Psoas muscle (tissue), 8 donors: ENCODE data around the gene RRBP1. TPM values are rescaled to one million over a fixed set of nuclear protein-coding genes. Genes with fewer than 3 reads are reported as not detected.

ENCODE experiments used
- ATAC-seq, 4 donors: fragments of 200-7000 bp; cut with Tn5 transposase; one replicate each; pipeline ENCODE4 v1.9.1; 2020; ENCODE audit warnings: moderate library complexity in 3 of 4, mild to moderate bottlenecking in 2 of 4
- DNase-seq, 2 donors: peaks; one replicate each; pipeline ENCODE4 v3.0.0-alpha.2; 2020
- H3K27ac ChIP-seq: fragments of 200-600 bp; one replicate; pipeline ENCODE4 v1.8.0; 2022
- H3K27me3 ChIP-seq, 3 donors: fragments of 200-600 bp in 1 of 3; one replicate each; pipeline versions ENCODE4 v1.6.1 to v1.8.0; 2013 to 2022; ENCODE audit warnings: low read length in 2 of 3, mild to moderate bottlenecking in 2 of 3, moderate library complexity in 1 of 3; ENCODE audit not compliant: insufficient read depth in 3 of 3
- H3K36me3 ChIP-seq, 2 donors: fragments of 200-600 bp in 1 of 2; one replicate each; pipeline versions ENCODE4 v1.6.1 to v1.8.0; 2013 to 2022; ENCODE audit warnings: low read depth in 1 of 2, mild to moderate bottlenecking in 1 of 2, moderate library complexity in 1 of 2; ENCODE audit not compliant: insufficient read depth in 1 of 2
- H3K4me1 ChIP-seq: fragments of 200-600 bp; one replicate; pipeline ENCODE4 v1.8.0; 2022
- H3K4me3 ChIP-seq: fragments of 200-600 bp; one replicate; pipeline ENCODE4 v1.8.0; 2022; ENCODE audit warnings: mild to moderate bottlenecking
- H3K9me3 ChIP-seq: fragments of 200-600 bp; one replicate; pipeline ENCODE4 v1.8.0; 2022
- WGBS, 3 donors: extraction: QIAGEN DNeasy Blood & Tissue Kit; methylation state at CpG; one replicate each; pipeline versions ENCODE4 v1.1.6 to v1.1.7; 2013; 5-methylcytosine and 5-hydroxymethylcytosine counted together
- intact Hi-C, 2 donors: fragments of 100-400 bp; cut with DNase I; formaldehyde crosslinking; loops; one replicate each; pipeline versions ENCODE4 v1.11.0 to v1.14.2; 2022
- polyA plus RNA-seq, 3 donors: library from polyadenylated mRNA; stranded (reverse); fragments of 200-250 nt; gene quantifications; one replicate each; pipeline ENCODE4 v1.2.3, GENCODE V29; 2013
- total RNA-seq, 4 donors: library from RNA; stranded (reverse); fragmentation: NEBNext Ultra II Directional in 2 of 4; extraction: Animal tissue kit (Norgen Biotek cat#: 25700) in 2 of 4; gene quantifications; one replicate each; pipeline versions ENCODE4 v1.2.1 to v1.2.4, GENCODE V29; 2021 to 2023
- TF ChIP-seq, protein P1 (sequence below): fragments of 200-600 bp; IDR thresholded peaks from one replicate; pipeline ENCODE4 v1.8.0; 2022; ENCODE audit warnings: antibody characterized with exemption
- donor health status: healthy with polysubstance abuse.
- donor health status: DM: no; HTN: no; CAD: no; lungs with moderate emphysema.
- donor health status: Bipolar disorder and iron deficiency.
- donor health status: healthy.
- donor health status: DM: yes; HTN: yes; CAD: no.
- donor health status: DM: no; HTN: no; CAD: no.
- donor health status: DM: no; HTN: no; CAD: no.
- donor health status: DM: yes; HTN: yes; CAD: no.

Gene RRBP1
- total and polyA plus RNA-seq, 7 donors: 14.2 to 40.8 (median 21.8) TPM

DNA sequence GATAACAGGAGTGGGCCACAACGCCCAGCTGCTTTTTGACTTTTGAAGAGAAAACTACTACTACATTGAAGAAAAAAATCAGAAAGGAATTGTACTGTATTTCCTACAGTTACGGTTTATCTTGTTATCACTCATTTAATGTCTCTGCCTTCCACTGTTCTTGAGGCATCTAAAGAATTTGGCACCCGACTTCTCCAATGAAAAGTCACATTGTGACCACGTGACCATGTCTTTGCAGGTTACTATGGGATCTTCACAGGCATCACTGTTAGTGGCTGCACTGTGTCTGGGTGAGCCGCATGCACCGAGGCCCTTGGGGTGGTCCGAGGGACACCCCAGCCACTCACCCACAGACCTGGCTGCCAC lies 26.8 kb downstream of the RRBP1 start:
- 73 to 77% (median 77%) methylated on average over 7 of the region's 7 CpGs for WGBS, 3 donors
- peak in 1 of 2 donors; percentile 34 for DNase-seq
- H3K27ac ChIP-seq: no peak overlapping the region
- no peak for ATAC-seq
- intact Hi-C loops: no loop called here
- H3K9me3 ChIP-seq: no peaks in the 10 kb centered on the region
- TF ChIP-seq, protein P1, sequence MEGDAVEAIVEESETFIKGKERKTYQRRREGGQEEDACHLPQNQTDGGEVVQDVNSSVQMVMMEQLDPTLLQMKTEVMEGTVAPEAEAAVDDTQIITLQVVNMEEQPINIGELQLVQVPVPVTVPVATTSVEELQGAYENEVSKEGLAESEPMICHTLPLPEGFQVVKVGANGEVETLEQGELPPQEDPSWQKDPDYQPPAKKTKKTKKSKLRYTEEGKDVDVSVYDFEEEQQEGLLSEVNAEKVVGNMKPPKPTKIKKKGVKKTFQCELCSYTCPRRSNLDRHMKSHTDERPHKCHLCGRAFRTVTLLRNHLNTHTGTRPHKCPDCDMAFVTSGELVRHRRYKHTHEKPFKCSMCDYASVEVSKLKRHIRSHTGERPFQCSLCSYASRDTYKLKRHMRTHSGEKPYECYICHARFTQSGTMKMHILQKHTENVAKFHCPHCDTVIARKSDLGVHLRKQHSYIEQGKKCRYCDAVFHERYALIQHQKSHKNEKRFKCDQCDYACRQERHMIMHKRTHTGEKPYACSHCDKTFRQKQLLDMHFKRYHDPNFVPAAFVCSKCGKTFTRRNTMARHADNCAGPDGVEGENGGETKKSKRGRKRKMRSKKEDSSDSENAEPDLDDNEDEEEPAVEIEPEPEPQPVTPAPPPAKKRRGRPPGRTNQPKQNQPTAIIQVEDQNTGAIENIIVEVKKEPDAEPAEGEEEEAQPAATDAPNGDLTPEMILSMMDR: no peak
- H3K36me3 ChIP-seq: peaks cover 0 to 13% of the 10 kb centered on the region in 2 donors
- no peak overlapping the region for H3K4me3 ChIP-seq
- peaks cover 31% of the 10 kb centered on the region for H3K4me1 ChIP-seq
- H3K27me3 ChIP-seq: no peaks in the 10 kb centered on the region

- intact Hi-C loops: no loop called here
- Histone ChIP-seq H3K9me3 (no peaks in the 10 kb centered on the region), H3K4me3 (no peak overlapping the region), H3K27me3 (no peaks in the 10 kb centered on the region), H3K36me3 (peaks cover 0 to 10% of the 10 kb centered on the region in 2 donors), H3K4me1 (peaks cover 32% of the 10 kb centered on the region), H3K27ac (no peak overlapping the region)
- WGBS, 3 donors: 61 to 69% (median 66%) methylated on average over 7 of the region's 7 CpGs
- TF ChIP-seq, protein P1: peak; percentile 41
- DNase-seq (peak; percentile 63 to 65), ATAC-seq (no peak)
Observed at GRCh38 chr20:17654649-17655285, 27.3 kb downstream of the RRBP1 start.

DNA sequence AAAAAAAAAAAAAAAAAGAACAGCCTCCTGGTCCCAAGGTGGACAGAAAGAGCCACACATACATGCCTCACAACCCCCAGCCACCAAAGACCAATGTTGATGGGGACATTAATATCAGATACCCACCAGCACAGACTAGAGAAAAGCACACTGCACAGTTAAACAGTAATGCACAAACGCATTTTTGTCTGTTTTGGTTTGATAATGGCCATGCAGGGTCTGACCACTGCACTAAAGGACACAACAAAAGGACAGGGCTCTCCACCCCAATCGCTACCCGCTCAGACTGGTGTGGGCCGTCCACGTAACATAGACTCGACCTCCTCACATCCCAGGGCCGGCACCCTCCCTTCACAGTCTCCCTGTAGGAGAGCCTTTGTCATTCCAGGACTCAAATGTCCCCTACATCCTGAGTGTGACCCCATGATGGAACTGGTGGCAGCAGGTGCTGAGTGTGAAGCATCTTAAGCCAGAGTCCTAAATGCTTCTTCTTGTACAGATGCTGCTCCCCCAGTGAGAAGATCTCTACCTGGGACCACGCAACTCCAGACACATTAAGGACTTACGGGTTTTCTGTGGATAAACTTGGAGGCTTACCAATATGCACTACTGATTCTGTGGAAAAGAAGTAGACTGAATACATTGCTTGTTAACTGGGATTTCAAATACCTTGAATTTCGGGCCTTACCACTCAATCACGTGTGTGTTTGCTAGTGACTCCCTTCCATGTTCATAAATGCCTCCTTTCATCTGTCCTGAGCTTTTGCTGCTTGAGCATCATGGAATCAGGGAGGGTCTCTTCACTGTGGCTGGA lies 28.0 kb downstream of the RRBP1 start:
- Histone ChIP-seq H3K36me3 (peaks cover 0 to 10% of the 10 kb centered on the region in 2 donors), H3K27me3 (no peaks in the 10 kb centered on the region), H3K4me3 (no peak overlapping the region), H3K27ac (no peak overlapping the region), H3K9me3 (no peaks in the 10 kb centered on the region), H3K4me1 (peaks cover 34% of the 10 kb centered on the region)
- intact Hi-C loops: no loop called here
- 92 to 93% (median 92%) methylated on average over 11 of the region's 11 CpGs for WGBS, 3 donors
- TF ChIP-seq, protein P1: no peak
- no peak for ATAC-seq
- DNase-seq: peak in 1 of 2 donors; percentile 6

GRCh38 chr20:17652411-17652810 lies 29.6 kb downstream of the RRBP1 start:
- Histone ChIP-seq H3K36me3 (no peaks in the 10 kb centered on the region), H3K4me1 (peaks cover 46% of the 10 kb centered on the region), H3K9me3 (no peaks in the 10 kb centered on the region), H3K4me3 (no peak overlapping the region), H3K27me3 (no peaks in the 10 kb centered on the region), H3K27ac (no peak overlapping the region)
- TF ChIP-seq, protein P1: no peak
- 75 to 79% (median 78%) methylated on average over 10 of the region's 10 CpGs for WGBS, 3 donors
- ATAC-seq (no peak), DNase-seq (peak in 1 of 2 donors; percentile 36)
- intact Hi-C loops: no loop called here
